ENCODE measurements around the gene RETREG2.
A peak's percentile ranks its signal among the peaks of the same experiment; 100 is the strongest.

The RETREG2 gene

DNA sequence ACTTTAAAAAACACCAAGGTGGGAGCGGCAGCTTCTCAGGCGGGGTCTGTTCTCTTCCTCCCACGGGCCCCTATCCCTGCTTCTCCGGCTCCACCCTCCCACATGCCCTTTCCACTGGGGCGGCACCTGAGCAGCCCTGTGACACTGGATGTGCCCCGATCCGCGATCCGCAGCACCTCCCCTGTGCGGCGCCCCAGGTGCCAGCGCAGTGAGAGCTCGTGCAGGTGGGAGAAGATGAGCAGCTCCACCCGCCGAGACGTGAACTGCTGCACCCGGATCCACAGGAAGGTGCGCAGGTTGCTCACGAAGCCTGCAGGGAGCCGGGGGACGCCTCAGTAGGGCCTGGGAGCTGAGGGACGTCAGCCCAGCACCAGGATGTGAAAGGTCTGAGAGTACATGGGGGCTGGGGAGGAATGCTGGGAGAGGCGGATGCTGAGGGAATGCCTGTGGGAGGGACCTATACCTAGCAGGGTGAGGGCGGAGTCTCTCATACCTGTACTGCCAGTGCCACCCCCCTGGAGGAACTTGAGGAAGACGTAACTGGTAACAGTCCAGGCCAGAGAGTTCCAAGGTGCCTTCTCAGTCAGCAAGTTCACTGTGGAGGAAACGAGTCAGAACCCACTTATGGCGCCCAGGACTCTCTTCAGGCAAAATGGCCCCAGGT, 37.9 kb downstream of the RETREG2 start:
- no peak for DNase-seq (ENCODE audit: low read depth, low spot score)

DNA sequence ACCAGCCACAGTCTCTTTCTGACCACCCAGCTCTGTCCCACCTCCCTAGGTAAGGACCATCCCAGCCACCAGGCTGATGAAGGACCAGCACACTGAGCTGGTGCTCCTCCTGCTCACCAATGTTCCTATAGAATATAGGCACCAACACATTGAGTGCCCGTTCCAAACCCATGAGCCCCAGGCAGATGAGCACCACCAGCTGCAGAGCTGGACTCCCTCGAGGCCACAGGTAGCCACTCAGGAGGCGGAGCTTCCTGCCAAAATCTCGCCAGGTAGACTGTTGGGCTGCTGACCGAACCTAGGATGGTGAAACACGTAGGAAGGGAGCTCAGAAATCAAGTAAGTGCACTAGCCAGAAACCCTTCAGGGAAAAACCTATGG, 38.5 kb downstream of the RETREG2 start:
- no peak for DNase-seq (ENCODE audit: low read depth, low spot score)

DNA sequence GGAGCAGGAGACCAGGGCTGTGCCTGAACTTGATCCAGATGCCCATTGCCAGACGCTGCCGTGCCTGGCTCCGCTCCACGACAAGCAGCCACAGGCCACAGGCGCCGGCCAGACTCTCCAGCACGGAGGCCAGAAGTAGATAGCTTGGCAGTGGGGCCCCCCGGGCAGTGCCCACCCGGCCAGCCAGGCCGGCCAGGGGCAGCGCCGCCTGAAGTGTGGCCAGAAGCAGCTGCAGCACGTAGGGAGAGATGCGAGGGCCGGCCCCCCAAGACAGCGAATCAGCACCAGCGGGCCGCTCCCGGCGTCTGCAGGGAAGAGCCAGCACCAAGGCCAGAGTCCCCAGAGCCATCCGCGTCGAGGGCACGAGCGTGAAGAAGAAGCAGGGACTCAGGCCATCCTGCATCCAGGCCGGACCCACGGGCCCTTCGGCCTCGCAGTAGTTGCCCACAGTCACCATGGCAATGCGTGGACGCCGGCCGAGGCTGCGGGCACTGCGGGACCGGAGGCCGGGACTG, 40.2 kb downstream of the RETREG2 start:
- DNase-seq (ENCODE audit: low read depth, low spot score): no peak

DNA sequence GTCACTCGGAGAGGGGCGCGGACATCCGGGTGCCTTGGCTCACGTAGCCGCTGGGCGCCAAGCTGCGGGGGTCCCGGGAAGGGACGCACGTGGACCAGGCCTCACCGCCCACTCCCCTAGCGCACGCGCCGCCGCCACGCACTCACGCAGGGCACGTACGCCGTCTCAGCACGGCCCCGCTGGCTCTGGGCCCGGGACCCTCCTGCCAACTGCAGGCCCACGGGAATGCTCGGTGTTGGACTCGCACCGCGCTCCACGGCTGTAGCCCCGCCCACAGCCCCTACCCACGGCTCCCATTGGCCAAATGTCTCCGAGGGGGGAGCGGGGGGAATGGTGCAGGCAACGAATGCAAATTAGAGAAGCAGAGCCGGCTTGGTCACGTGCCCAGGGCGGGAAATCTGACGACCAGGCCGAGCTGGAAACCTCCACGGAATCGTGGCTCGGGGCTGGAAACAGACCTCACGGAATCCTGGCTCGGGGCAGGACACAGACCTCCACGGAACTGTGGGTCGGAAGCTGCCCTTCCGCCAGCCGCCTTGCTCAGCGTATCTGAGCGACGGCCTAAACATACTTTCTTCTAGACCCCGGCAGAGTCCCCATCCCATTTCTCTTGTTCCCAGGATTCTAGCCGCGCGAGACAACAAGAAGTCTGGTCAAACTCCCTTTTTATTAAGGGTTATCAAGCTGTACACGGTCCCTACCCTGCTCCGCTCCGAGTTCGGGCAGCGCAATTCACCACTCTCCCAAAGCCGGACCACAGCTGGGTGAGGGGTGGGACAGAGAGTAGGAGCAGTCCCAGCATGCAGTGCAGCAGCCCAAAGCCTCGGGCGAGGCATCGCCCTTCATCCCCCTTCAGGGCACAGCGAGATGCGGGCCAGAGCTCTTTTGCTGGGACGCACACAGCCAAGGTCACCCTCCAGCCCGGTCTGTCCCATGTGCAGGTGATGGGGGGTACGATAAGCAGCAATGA, 40.9 kb downstream of the RETREG2 start, which contains the start of gene ABCB6:
Gene ABCB6, minus strand, starts transcription at position 227 of the 970 bp plus-strand sequence. CDS start 285 bp downstream, outside the sequence.
- DNase-seq (ENCODE audit: low read depth, low spot score): no peak

DNA sequence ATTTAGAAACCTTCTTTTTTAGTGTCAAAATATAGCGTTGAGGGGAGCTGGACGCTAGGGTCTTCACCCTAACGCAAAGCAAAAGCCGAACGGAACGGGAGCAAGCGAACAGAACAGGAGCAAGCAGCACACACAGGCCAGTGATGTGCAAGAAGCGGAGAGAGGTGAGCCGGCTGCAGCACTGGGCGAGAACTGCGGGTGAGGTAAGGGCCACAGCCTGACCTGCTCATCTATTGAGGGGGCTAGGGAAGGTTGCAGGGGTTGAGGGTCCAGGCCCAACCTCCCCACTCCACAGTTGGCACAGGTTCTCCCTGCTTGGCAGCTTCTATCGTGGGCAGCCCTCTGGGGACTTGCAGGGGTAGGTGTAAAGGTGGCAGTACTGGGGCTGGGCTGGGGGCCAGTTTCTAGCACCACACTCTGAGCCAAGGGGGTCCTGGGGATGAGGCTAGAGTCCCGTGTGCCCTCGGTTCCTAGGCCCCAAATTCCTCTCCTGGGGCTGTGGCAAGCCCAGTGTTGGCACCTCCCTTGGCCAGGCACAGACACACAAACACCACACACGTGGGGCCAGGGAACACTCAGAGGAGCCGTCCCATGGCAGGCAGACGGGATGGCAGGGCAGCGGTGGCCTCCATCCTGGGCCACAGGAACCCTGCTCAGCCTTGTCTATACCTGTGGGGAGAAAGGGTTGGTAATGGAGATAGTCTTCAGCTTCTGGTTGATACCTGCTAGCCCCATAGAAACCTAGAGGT, 41.9 kb downstream of the RETREG2 start:
- DNase-seq (ENCODE audit: low read depth, low spot score): no peak

DNA sequence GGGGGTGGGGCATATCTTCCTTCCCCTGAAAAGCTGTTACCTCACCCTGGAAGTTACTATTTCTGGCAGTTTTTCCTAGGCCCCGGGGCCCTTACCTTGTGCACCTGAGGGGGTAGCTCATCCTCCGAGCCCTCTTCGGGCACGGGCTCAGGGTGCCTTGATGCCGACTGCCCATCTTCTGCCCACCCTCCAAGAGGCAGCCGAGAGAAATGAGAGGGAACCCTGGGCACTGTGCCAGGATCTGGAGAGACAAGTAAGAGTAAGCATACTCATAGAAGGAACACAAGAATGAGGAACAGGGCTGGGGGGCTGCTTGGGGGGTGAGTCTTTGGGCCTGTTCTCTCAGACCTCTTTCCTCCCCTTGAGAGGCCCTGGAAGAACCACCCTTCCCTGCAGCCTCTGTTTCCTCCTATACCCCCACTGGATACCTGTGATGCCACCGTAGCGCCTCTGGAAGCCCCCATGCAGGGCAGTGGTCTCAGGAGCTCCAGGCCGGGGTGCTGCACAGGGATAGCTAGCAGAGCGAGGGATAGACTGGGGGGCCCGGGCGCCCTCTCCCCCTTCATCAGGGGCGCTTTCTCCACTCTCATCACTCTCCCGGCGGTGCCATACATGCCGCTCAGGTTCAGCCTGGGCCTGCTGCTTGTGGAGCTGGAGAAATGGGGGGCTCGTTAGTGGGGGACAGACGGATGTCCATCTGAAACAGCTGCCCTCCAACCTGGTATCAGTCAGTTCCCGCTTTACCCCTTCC, 42.8 kb downstream of the RETREG2 start:
- DNase-seq (ENCODE audit: low read depth, low spot score): no peak

DNA sequence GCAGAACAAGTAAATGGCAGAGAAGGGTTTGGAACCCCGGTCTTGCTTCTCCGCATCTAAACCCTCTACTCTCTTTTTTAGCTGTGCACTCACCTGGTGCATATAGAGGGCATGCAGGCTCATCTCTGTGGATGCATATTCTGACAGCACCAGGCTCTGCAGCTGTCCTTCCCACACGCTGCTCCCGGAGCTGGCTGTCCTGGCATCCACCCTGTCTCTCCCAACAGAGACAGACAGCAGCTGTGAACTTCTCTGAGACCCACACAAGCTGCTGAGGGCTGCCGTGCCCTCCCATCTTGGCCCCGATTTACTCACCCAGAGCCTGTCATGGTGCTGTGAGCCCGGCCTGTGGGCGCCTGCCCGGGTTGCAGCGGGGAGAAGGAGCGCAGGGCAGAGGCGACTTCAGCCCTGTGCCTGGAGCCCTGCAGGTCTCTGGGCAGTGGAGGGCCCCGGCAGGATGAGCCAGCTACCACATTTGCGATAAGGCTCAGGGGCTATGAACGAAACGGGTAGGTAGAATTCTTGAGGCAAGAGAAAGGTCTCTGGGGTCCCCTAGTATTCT, 44.0 kb downstream of the RETREG2 start:
- DNase-seq (ENCODE audit: low read depth, low spot score): no peak

DNA sequence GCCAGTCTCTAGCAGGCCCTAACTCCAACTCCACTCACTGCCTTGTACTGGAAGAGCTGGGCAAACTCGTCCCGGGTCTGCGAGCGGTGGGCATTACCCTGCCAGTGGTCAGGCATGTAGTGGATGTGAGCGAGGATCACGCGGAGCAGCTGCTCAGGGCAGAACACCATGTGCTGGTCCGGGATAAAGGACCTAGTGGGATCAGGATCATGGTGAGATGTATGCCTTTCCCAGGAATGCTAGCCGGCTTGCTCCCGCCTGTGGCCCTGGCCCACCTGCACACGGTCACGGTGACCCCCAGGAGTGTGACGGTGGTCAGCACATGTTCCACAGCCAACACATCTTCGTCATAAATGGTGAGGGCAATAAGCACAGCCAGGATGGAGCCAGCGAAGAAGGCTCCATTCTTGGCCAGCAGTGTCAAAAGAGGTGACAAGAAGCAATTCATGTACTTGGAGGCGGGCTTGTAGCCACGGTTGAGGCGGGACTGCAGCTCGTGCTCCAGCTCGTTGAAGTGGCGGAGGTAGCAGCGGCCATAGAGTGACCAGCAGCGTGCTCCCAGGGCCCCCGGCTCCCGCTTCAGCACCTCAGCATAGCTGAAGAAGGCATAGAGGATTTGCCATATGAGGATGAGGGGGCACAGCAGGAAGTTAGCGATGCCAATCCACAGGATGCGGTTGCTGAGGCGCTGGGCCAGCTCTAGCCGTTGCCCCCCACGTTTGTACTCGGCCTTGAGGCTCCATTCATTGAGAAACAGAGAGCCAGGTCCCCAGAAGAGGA, 45.9 kb downstream of the RETREG2 start:
- no peak for DNase-seq (ENCODE audit: low read depth, low spot score)

DNA sequence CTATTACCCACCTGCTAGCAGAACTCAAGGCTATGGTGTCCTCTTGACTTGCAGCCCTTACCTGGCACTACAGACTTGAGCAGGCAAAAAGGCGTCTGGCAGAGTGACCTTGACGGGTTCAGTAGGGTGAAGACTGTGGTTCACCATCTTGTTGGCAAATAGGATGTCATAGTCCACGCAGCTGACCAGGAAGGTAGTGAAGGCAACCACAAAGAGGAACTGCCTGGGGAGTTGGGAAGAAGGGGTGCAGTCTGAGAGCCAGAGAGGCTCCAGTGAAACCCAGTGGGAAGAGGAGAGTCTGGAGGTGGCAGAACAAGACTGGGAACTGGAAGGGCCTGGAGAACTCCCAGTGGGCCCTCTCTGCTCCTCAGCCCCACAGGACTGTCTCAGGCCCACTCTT, 47.3 kb downstream of the RETREG2 start:
- no peak for DNase-seq (ENCODE audit: low read depth, low spot score)

DNA sequence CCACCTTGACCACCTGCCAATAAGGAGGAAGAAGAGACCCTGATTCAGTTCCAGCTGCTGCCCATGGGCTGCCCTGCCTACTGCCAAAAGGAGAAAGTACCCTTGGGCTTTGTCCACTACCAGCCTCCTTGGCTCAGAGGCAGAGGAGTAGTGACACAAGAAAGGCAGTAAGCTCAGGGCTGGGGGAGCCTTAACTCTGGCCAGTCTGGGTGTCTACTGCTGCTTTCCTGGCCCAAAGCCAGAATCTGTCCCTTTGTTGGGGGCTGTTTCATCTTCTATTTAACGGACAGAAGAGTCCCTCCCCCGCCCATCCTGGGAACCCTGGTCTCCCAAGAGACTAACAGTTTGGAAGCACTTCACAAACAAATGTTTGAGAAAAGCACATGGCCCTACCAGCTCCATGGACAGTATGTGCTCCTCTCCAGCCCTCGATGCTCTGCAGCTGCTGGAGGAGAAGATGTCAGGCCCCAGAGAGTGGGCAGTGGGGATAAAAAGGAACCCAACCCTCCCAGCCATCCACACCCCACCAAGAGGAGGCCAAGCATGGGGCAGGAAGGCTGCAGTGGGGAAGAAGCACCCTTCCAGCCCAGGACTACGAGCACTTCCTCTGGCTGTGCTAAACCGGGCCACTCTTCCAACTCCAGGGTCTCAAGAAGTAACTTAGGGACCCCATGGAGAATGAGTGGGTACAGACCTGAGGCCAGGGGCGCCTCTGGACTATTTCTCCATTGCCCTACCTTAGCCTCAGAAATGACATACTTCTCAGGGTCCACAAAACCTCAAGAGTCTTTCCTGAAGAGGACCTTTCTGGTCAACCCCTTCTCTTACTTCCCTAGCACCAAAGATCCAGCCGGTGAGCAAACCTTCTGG, 50.2 kb downstream of the RETREG2 start:
- DNase-seq (ENCODE audit: low read depth, low spot score): no peak

DNA sequence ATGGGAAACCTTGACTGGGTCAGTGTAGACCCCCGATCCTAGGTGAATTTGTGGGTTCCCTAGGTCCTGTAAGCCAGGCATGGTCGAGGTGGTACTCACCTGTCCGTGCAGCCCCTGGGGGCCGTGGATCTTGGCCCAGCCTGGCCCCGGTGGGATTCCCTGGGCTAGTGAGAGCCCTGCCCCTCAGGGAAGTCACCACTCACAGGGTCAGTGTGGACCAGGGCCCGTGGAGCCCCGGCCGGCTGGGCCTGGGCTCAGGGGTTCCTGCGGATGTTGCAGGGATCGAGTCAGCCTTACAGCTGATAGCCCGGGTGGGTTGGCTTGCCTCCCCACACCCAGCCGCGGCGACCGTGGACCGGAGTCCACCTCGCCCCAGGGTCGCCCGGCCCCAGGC, 50.8 kb downstream of the RETREG2 start:
- no peak for DNase-seq (ENCODE audit: low read depth, low spot score)

DNA sequence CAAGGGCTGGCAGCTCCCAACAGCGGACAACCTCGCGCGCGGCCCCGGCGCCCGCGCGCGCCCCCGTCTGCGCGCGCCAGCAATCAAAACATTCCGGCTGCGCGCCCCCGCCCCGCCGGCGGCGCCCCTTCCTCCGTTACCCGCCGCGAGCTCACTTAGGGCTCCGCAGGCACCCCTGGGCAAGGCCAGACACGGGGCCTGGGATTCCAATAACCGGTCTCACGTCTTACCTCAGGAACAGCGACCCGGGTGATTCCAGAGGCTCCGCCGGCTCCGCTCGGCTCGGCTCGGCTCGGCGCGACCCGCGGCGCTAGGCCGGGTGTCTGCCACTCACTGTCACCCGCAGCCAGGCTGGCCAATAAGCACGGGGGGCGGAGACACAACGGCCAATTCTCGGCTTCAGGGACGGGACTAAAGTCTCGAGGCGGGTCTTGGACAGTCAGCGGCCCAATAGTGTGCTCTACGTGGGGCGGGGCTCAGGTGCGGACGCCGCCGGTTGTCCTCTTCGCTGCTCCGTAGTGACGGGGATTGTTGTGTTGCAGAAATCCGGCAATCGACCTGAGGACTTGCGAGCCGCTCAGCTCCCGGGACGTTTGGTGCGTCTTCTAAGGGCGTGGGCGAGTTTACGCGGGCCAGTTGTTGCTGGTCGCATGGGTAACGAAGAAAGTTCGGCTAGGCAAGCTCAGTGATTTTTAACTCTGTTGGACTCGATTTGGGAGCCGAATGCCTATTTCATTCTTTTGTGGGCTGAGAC, 51.4 kb downstream of the RETREG2 start, which contains the start of the genes ANKZF1 and ATG9A:
Gene ANKZF1, plus strand, starts transcription at position 502 of the 754 bp plus-strand sequence. CDS start 452 bp downstream, outside the sequence.
Gene ATG9A, minus strand, starts transcription at position 332 of the 754 bp plus-strand sequence. CDS start 1,612 bp downstream, outside the sequence.
- peak; percentile 92 for DNase-seq (ENCODE audit: low read depth, low spot score)

DNA sequence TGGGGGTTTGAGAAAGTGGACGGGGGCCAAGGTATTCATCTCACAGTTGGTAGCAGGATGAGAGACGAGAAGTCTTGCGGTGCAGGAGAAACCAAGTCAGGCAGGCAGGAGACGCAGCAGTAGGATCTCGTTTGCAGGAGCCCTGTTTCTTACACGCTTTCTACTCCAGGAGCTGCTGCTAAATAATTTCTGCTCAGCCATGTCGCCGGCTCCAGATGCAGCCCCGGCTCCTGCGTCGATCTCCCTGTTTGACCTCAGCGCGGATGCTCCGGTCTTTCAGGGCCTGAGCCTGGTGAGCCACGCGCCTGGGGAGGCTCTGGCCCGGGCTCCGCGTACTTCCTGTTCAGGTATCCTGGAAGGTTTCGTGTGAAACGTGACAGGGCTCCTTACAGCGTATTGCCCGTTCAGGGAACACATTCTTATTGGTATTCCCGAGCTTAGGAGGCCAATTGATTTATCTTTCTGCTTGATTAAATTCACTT, 52.0 kb downstream of the RETREG2 start:
- DNase-seq (ENCODE audit: low read depth, low spot score): no peak

DNA sequence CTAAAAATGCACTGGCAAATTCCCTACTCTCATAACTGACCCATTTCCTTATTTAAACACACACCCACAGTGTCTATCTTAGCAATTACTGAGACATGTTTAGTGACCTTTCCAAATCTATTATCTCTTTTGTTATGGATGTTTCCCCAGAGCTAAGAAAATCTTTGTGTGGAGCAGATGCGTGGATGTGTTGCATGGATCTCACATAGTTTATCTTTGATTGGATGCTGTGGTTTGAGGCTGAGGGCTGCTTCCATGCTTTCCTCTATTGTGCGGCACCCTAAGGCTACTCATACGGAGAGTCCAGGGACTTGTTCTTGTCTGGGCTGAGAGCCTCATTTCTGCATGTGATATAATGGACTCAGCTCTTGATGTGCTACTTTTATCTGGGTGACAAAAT, 56.3 kb downstream of the RETREG2 start:
- DNase-seq (ENCODE audit: low read depth, low spot score): no peak

All from iPS DF 19.7 (cell line).